Neural progenitor cell (in vitro differentiated cells): Measurements from ENCODE around the gene NAB2.

Experiments
- CTCF ChIP-seq: fragments of 200-600 bp; sonication (generic); IDR thresholded peaks from 2 replicates; pipeline ENCODE4 v1.5.1; 2017; ENCODE audit warnings: antibody characterized with exemption, mild to moderate bottlenecking
- EZH2 ChIP-seq: fragments of 200-600 bp; sonication (generic); IDR thresholded peaks from 2 replicates; pipeline ENCODE4 v1.6.1; 2017; ENCODE audit warnings: antibody characterized with exemption, mild to moderate bottlenecking, moderate library complexity
- EZH2phosphoT487 ChIP-seq: fragments of 200-600 bp; sonication (generic); IDR thresholded peaks from 2 replicates; pipeline ENCODE4 v1.6.1; 2017; ENCODE audit warnings: antibody characterized with exemption

- TF ChIP-seq EZH2 (no peak), CTCF (no peak), EZH2phosphoT487 (no peak)
These were observed 39.0 kb upstream of the NAB2 start, which contains the start of gene MYO1A for GRCh38 chr12:57049890-57050289.
